ENCODE results near the gene EXOC3L2. TPM values are rescaled to one million over a fixed set of nuclear protein-coding genes. Genes with fewer than 3 reads are reported as not detected.

The EXOC3L2 gene
- total RNA-seq, 2 experiments from 2014 or later, result not detected

DNA sequence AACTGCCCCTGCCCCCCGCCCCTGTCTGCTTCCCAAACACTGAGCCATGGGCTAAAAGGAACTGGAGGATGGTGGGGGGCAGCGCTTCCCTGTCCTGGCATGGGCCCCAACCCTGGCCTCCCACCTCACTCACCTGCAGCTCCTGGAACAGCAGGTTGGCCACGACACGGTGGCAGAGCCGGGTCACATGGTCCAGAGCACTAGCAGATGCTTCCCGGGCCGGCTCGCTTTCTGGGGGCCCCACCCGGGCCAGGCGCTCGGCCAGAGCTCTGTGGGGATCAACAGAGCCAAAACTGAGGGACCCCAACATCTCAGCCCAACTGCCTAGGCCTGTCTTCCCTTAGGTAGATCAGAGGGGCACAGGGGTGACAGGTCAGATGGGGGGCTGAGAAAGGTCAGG, 20.6 kb downstream of the EXOC3L2 start:
- DNase-seq, result no peak
- Mint-ChIP-seq H3K4me1 (no peaks in the 10 kb centered on the region), H3K4me3 (no peak overlapping the region), H3K27ac (no peak overlapping the region), H3K9me3 (no peaks in the 10 kb centered on the region), H3K36me3 (no peaks in the 10 kb centered on the region), H3K27me3 (peaks cover 22% of the 10 kb centered on the region)
- no peak for ATAC-seq (ENCODE audit: low read depth)
- POLR2A ChIA-PET, result no interaction called here

DNA sequence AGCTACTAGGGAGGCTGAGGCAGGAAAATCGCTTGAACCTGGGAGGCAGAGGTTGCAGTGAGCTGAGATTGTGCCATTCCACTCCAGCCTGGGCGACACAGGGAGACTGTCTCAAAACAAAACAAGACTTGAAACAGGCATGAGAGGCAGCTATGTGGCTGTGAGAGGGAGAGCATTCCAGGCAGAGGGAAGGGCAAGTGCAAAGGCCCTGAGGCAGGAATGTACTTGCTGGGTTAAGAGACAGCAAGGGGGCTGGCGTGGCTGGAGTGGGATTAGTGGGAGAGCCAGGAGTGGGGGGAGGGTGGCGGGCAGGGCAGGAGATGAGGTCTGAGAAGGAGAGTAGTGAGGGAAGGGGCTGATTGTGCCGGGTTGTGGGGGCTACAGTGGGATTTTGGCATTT, 21.3 kb downstream of the EXOC3L2 start:
- Mint-ChIP-seq H3K27ac (no peak overlapping the region), H3K9me3 (no peaks in the 10 kb centered on the region), H3K4me1 (no peaks in the 10 kb centered on the region), H3K4me3 (no peak overlapping the region), H3K36me3 (no peaks in the 10 kb centered on the region), H3K27me3 (peaks cover 24% of the 10 kb centered on the region)
- no peak for DNase-seq
- POLR2A ChIA-PET, result no interaction called here
- no peak for ATAC-seq (ENCODE audit: low read depth)

DNA sequence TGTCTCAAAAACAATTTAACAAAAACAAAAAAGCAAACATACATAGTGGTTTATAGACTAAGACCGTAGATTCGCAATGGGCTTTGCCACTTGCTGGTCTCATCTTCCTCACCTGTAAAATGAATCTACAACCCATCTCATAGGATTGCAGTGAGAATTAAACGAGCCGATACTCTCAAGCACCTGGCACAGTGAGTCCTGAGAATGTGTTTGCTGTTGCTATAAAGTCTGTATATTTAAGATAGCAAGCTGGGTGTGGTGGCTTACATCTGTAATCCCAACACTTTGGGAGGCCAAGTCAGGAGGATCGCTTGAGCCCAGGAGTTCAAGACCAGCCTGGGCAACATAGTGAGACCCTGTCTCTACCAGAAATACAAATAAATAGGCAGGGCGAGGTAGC, 22.5 kb downstream of the EXOC3L2 start:
- Mint-ChIP-seq H3K4me1 (no peaks in the 10 kb centered on the region), H3K9me3 (no peaks in the 10 kb centered on the region), H3K27ac (no peak overlapping the region), H3K27me3 (peaks cover 29% of the 10 kb centered on the region), H3K36me3 (no peaks in the 10 kb centered on the region), H3K4me3 (no peak overlapping the region)
- POLR2A ChIA-PET, result no interaction called here
- ATAC-seq (ENCODE audit: low read depth) (no peak), DNase-seq (no peak)

DNA sequence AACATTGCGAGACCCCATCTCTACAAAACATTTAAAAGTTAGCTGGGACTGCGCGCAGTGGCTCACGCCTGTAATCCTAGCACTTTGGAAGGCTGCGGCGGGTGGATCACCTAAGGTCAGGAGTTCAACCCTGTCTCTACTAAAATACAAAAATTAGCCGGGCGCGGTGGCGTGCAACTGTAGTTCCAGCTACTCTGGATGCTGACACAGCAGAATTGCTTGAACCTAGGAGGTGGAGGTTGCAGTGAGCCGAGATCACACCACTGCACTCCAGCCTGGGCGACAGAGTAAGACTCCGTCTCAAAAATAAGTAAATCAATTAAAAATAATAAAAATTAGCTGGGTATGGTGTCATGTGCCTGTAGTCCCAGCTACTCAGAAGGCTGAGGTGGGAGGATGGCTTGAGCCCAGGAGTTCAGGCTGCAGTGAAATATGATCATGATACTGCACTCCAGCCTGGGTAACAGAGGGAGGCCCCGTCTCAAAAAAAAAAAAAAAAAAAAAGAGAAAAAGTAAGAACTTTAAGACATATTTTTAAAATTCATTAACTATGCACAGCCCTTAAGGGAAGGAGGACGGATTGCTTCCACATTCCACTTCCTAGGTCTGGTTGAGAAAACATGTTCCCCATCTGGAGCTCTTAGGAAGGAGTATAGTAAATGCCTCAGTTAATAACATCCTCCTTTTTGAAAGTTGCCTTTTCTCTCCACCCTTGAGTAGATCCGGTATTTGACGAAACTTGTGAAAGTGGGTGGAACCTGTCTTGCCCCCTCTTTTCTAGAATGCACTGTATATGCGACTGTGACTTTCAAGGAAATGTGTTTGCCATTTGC, 26.1 kb downstream of the EXOC3L2 start:
- Mint-ChIP-seq H3K27ac (no peak overlapping the region), H3K9me3 (no peaks in the 10 kb centered on the region), H3K36me3 (no peaks in the 10 kb centered on the region), H3K27me3 (peaks cover 54% of the 10 kb centered on the region), H3K4me1 (peaks cover 3% of the 10 kb centered on the region), H3K4me3 (no peak overlapping the region)
- POLR2A ChIA-PET, result interaction anchor here (0.7 kb wide), 2 partner anchors 19 to 72 kb away, joined by 3 read pairs; no protein-coding TSS in a partner anchor
- DNase-seq (no peak), ATAC-seq (ENCODE audit: low read depth) (no peak)

DNA sequence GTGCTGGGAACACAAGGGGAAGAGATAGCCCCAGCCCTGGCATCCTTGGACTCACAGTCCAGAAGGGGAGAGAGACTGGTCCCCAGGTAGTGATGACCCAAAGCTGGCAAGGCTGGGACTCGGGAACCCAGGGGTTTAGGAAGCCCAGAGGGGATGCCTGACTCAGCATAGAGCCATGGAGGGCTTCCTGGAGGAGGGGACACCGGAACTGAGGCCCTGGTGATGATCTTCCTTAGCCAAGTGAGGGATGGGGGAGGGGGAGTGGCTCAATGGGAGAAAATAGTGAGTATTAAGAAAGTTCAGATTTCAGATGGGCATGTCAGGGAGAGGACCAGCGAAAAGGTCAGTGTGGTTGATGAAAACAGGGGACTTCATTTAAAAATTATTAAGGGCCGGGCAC, 26.8 kb downstream of the EXOC3L2 start:
- Mint-ChIP-seq H3K4me1 (peaks cover 3% of the 10 kb centered on the region), H3K27ac (no peak overlapping the region), H3K4me3 (no peak overlapping the region), H3K27me3 (peaks cover 54% of the 10 kb centered on the region), H3K36me3 (no peaks in the 10 kb centered on the region), H3K9me3 (no peaks in the 10 kb centered on the region)
- DNase-seq, result no peak
- POLR2A ChIA-PET, result no interaction called here
- ATAC-seq (ENCODE audit: low read depth), result no peak

DNA sequence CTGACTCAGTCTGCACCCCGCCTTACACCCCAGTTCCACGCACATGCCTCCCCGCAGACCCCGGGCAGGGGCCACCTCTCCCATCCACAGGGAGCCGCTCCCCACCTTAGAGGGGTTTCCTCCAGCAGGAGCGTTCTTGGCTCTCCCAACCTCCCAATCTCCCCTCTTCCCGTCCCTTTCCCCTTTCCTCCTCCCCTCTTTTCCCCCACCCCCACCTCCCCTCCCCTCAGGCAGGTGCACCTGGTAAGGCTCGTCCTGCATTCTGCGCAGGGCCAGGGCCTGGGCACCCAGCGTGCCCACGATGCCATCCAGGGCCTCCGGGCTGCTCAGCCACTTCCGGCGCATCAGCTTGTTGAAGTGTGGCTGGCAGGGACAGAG, 27.3 kb downstream of the EXOC3L2 start:
- Mint-ChIP-seq H3K36me3 (no peaks in the 10 kb centered on the region), H3K27me3 (peaks cover 58% of the 10 kb centered on the region), H3K27ac (no peak overlapping the region), H3K4me1 (peaks cover 3% of the 10 kb centered on the region), H3K9me3 (no peaks in the 10 kb centered on the region), H3K4me3 (no peak overlapping the region)
- ATAC-seq (ENCODE audit: low read depth), result no peak
- POLR2A ChIA-PET, result no interaction called here
- no peak for DNase-seq

DNA sequence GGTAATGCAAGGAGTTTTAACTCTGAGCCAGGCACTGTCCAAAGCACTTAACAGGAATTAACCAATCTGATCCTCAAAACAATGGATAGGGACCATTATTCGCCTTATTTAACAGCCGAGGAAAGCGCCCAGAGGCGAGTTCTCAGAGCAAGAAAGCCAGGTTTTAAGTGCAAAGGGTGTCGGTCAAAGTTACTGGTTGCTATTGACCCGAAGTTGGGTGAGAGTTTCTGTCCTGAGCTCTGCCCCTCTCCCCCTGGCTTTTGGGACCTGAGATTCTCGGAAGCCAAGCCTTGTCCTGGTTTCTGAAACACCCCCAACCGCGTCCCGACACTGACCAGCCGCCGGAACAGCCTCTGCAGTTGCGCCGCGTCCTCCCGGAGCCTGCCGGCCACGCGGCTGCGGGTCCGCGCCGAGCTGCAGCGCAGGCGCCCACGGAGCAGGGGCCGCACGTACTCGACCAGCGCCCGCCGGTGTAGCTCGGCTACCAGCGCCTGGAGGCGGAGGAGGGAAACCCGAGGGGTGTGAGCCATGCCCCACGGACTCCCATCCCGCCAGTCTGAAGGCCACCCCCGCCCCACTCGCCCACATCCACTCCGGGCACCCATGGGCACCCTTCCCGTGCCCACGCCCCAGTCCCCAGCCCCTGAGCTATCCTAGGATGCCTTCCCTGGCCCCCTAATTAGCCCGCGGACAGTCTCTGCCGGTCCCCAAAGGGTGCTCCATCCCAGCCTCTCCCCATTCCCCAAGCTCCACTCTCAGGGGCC, 27.8 kb downstream of the EXOC3L2 start:
- POLR2A ChIA-PET, result no interaction called here
- H3K27ac Mint-ChIP-seq, result no peak overlapping the region
- no peak for DNase-seq
- peaks cover 3% of the 10 kb centered on the region for H3K4me1 Mint-ChIP-seq
- no peak overlapping the region for H3K4me3 Mint-ChIP-seq
- H3K27me3 Mint-ChIP-seq, result peaks cover 55% of the 10 kb centered on the region
- no peaks in the 10 kb centered on the region for H3K36me3 Mint-ChIP-seq
- ATAC-seq (ENCODE audit: low read depth), result no peak
- H3K9me3 Mint-ChIP-seq, result no peaks in the 10 kb centered on the region

DNA sequence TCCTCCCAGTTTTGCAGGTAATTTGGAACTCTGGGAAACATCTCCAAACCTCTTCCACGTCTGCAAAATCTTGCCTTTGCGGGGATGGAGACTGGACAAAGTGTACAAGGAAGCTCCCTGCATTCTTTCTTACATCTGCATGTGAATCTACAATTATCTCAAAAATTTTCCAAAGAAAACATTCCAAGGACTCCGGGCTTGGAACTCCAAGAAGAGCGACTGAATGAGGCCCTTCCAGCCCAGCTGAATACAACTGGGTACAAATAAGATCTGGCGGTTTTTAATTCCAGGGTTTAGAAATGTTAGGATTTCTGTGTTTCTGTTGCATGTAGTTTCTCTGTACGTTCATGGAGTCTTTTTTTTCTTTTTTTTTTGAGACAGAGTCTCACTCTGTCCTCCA, 28.5 kb downstream of the EXOC3L2 start:
- peaks cover 50% of the 10 kb centered on the region for H3K27me3 Mint-ChIP-seq
- ATAC-seq (ENCODE audit: low read depth) (no peak), DNase-seq (no peak)
- POLR2A ChIA-PET, result no interaction called here
- H3K27ac Mint-ChIP-seq, result no peak overlapping the region
- no peak overlapping the region for H3K4me3 Mint-ChIP-seq
- H3K9me3 Mint-ChIP-seq, result no peaks in the 10 kb centered on the region
- peaks cover 4% of the 10 kb centered on the region for H3K4me1 Mint-ChIP-seq
- no peaks in the 10 kb centered on the region for H3K36me3 Mint-ChIP-seq

DNA sequence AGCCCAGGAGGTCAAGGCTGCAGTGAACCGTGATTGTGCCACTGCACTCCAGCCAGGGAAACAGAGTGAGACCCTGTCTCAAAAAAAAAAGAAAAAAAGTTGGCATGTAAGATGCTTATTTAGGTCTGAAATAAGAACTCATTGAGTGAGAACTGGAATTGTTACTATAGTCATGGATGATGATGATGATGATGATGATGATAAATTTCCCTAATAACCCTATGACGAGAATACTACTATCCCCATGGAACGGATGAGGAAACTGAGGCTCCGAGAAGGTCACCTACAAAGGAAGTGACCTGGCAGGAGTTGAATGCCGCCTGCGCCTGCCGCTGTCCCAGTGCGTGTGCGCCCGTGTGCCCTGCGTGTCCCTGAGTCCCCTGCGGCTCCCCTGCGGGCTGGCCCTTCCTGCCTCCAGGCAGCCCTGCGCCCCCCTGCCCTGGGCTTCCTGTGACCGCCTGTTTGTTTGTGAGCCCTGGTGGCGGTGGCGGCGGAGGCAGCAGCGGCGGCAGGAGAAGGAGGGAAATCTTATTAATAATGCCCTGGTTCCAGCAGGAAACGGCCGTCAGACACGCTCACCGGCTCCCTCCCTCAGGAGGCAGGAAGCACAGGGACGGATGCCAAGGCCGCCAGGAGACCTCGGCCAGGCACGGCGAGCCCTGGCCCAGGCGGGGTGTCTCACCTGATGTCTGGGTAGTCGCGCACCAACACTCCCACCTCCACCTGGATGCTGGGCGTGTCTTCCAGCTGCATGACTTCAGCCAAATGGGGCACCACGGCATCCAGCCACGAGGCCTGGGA, 29.6 kb downstream of the EXOC3L2 start:
- Mint-ChIP-seq H3K36me3 (no peaks in the 10 kb centered on the region), H3K4me1 (peaks cover 11% of the 10 kb centered on the region), H3K9me3 (no peaks in the 10 kb centered on the region), H3K27ac (no peak overlapping the region), H3K27me3 (peaks cover 55% of the 10 kb centered on the region), H3K4me3 (no peak overlapping the region)
- POLR2A ChIA-PET, result no interaction called here
- ATAC-seq (ENCODE audit: low read depth), result no peak
- no peak for DNase-seq

DNA sequence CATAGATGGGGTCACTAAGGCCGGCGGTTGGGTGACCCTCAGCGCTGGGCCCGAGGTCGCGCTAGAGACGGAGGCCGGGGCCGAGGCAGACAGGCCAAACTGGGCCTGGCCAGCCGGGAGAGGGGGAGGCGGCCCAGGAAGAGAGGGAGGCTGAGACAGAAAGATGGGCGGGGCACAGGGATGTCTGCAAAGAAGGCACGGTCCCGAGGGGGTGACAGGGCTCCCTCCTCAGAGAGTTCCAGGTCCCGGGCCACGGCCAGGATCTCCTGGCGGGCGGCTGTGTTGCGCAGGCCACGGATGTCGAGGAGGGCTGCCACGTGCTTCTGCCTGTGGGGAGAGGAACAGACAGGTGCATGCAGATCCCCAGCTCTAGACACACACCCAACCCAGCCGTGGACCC, 32.2 kb downstream of the EXOC3L2 start:
- peaks cover 41% of the 10 kb centered on the region for H3K27me3 Mint-ChIP-seq
- no peak for ATAC-seq (ENCODE audit: low read depth)
- POLR2A ChIA-PET, result no interaction called here
- H3K4me1 Mint-ChIP-seq, result peaks cover 14% of the 10 kb centered on the region
- H3K4me3 Mint-ChIP-seq, result no peak overlapping the region
- DNase-seq, result no peak
- H3K27ac Mint-ChIP-seq, result no peak overlapping the region
- H3K9me3 Mint-ChIP-seq, result no peaks in the 10 kb centered on the region
- H3K36me3 Mint-ChIP-seq, result no peaks in the 10 kb centered on the region

DNA sequence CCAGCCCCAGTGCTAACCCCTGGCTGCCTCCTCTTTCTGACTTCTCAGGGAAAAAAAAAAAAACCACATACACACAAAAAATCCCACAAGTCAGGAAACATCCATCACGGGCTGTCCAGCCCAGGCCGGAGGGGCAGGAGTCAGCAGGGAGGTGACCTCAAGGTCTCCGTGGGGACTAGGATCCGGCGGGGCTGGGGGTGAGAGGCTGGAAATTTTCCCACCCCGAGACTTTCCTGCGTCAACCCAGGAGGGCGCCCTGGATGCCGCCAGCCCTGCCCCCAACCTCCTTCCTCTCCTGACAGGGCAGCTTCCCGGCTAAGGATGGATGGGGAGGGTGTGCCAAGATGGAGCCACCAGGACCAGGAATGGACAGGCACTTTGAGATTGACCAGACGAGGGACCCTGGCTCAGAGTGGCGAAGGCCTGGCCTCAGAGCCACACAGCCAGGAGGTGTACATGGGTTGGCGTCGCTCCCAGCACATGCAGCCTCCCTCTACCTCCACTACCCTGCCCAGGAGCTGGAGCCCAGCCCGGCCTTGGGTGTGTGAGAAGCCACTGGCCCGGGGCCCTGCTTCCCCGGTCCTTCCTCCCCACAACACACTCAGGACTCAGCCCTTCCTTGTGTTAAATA, 33.3 kb downstream of the EXOC3L2 start:
- Mint-ChIP-seq H3K27ac (no peak overlapping the region), H3K27me3 (peaks cover 34% of the 10 kb centered on the region), H3K4me3 (no peak overlapping the region), H3K4me1 (peaks cover 14% of the 10 kb centered on the region), H3K36me3 (no peaks in the 10 kb centered on the region), H3K9me3 (no peaks in the 10 kb centered on the region)
- DNase-seq, result no peak
- POLR2A ChIA-PET, result interaction anchor here (0.7 kb wide), 1 partner anchor 1553 kb away, joined by 3 read pairs; no protein-coding TSS in a partner anchor
- no peak for ATAC-seq (ENCODE audit: low read depth)

DNA sequence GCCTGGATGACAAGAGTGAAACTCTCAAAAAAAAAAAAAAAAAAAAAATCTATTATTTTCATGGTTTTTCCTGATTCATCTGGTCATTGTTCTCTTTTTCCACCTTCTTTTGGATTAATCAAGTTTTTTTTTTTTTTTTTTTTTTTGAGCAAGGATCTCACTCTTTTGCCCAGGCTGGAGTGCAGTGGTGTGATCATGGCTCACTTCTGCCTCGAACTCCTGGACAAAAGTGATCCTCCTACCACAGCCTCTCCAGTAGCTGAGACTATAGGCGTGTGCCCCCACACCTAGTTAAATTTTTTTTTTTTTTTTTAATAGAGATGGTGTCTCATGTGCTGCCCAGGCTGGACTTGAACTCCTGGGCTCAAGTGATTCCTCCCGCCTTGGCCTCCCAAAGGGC, 38.9 kb downstream of the EXOC3L2 start:
- H3K27ac Mint-ChIP-seq, result no peak overlapping the region
- POLR2A ChIA-PET, result no interaction called here

DNA sequence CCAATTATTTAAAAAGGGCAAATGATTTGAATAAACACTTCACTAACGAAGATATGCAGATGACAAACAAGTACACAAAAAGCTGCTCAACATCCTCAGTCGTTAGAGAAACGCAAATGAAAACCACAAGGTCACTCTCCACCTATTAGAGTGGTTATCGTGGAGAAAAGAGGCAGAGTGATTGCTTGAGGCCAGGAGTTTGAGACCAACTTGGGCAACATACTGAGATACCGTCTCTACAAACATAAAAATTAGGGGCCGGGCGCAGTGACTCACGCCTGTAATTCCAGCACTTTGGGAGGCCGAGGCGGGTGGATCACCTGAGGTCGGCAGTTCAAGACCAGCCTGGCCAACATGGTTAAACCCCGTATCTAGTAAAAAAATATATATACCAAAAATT, 39.4 kb downstream of the EXOC3L2 start:
- Mint-ChIP-seq H3K4me1 (peaks cover 3% of the 10 kb centered on the region), H3K27ac (no peak overlapping the region), H3K4me3 (no peak overlapping the region), H3K36me3 (no peaks in the 10 kb centered on the region), H3K27me3 (peaks cover 10% of the 10 kb centered on the region), H3K9me3 (no peaks in the 10 kb centered on the region)
- ATAC-seq (ENCODE audit: low read depth) (no peak), DNase-seq (no peak)
- POLR2A ChIA-PET, result no interaction called here

More for the DNA sequence above, 38.9 kb downstream of the EXOC3L2 start:
- Mint-ChIP-seq H3K9me3 (no peaks in the 10 kb centered on the region), H3K36me3 (no peaks in the 10 kb centered on the region), H3K4me1 (peaks cover 7% of the 10 kb centered on the region), H3K27me3 (peaks cover 12% of the 10 kb centered on the region), H3K4me3 (no peak overlapping the region)
- DNase-seq, result no peak
- ATAC-seq (ENCODE audit: low read depth), result no peak

All from activated naive CD8-positive, alpha-beta T cell treated with anti-CD3 and anti-CD28 coated beads, Interleukin-2, amount 10 ng/mL, durations not matched to agents 7 days and 5 days (primary cell).